BE2C (cell line): ENCODE data around the gene LINS1. TPM values are rescaled to one million over a fixed set of nuclear protein-coding genes. Genes with fewer than 3 reads are reported as not detected.
A peak's percentile ranks its signal among the peaks of the same experiment; 100 is the strongest.

ENCODE experiments used
- DNase-seq: peaks from one replicate; pipeline ENCODE4 v3.0.0-alpha.2; 2020
- H3K27me3 ChIP-seq: fragments of 250-450 bp; sonication (Bioruptor Pico); 2 replicates; pipeline ENCODE4 v1.5.1; 2020; ENCODE audit warnings: mild to moderate bottlenecking
- H3K36me3 ChIP-seq: fragments of 250-450 bp; sonication (Bioruptor Pico); 2 replicates; pipeline ENCODE4 v1.5.1; 2020; ENCODE audit warnings: mild to moderate bottlenecking
- H3K4me1 ChIP-seq: fragments of 250-450 bp; sonication (Bioruptor Pico); 2 replicates; pipeline ENCODE4 v1.5.1; 2020
- H3K4me3 ChIP-seq: 2 replicates; pipeline ENCODE4 v1.5.1; 2011; ENCODE audit warnings: low read depth, low read length
- H3K9me3 ChIP-seq: fragments of 250-450 bp; sonication (Bioruptor Pico); 2 replicates; pipeline ENCODE4 v1.5.1; 2020
- CTCF ChIP-seq: IDR thresholded peaks from 2 replicates; pipeline ENCODE4 v1.5.1; 2012; ENCODE audit warnings: mild to moderate bottlenecking, low read depth, low read length
- polyA plus RNA-seq: library from polyadenylated mRNA; unstranded; fragments of >200 nt; gene quantifications from one replicate; pipeline ENCODE4 v1.2.1, GENCODE V29; 2012; ENCODE audit warnings: low read depth, missing spikeins; ENCODE audit not compliant: insufficient read length, insufficient read depth

The LINS1 gene
- 14.2 TPM for polyA plus RNA-seq

- peak within 1 kb of the TSS; percentile 94 for H3K4me3 ChIP-seq
- no peak for TF ChIP-seq CTCF
- H3K27me3 ChIP-seq = no peaks in the 10 kb centered on the region
- no peaks in the 10 kb centered on the region for H3K36me3 ChIP-seq
- peaks cover 4% of the 10 kb centered on the region; the same call in 1 of the 2 replicates for H3K4me1 ChIP-seq
- peak; percentile 100 for DNase-seq
- H3K9me3 ChIP-seq = no peaks in the 10 kb centered on the region
Measured at GRCh38 chr15:100602064-100602822, at the start of gene LINS1, which contains the start of gene ASB7. Gene LINS1, minus strand, starts transcription at chr15:100602184. Its CDS starts 21,342 bp downstream, at chr15:100580842. Gene ASB7, plus strand, starts transcription at chr15:100602589. Its CDS starts 9,628 bp downstream, at chr15:100612217.

GRCh38 chr15:100651253-100651652 is 49.3 kb upstream of the LINS1 start:
- TF ChIP-seq CTCF = no peak
- Histone ChIP-seq H3K27me3 (no peaks in the 10 kb centered on the region), H3K4me3 (no peak overlapping the region), H3K36me3 (no peaks in the 10 kb centered on the region), H3K4me1 (no peaks in the 10 kb centered on the region), H3K9me3 (no peaks in the 10 kb centered on the region)
- DNase-seq = no peak

- no peaks in the 10 kb centered on the region for H3K9me3 ChIP-seq
- no peak for DNase-seq
- H3K4me3 ChIP-seq = no peak overlapping the region
- H3K36me3 ChIP-seq = no peaks in the 10 kb centered on the region
- no peaks in the 10 kb centered on the region for H3K27me3 ChIP-seq
- no peaks in the 10 kb centered on the region for H3K4me1 ChIP-seq
- peak; percentile 38 for TF ChIP-seq CTCF
Measured at GRCh38 chr15:100650685-100651084, 48.7 kb upstream of the LINS1 start.

- Histone ChIP-seq H3K36me3 (no peaks in the 10 kb centered on the region), H3K27me3 (no peaks in the 10 kb centered on the region), H3K9me3 (no peaks in the 10 kb centered on the region), H3K4me3 (no peak overlapping the region), H3K4me1 (no peaks in the 10 kb centered on the region)
- no peak for TF ChIP-seq CTCF
- DNase-seq = no peak
Measured at GRCh38 chr15:100648951-100649350, 47.0 kb upstream of the LINS1 start.

- H3K36me3 ChIP-seq = no peaks in the 10 kb centered on the region
- H3K4me1 ChIP-seq = no peaks in the 10 kb centered on the region
- no peaks in the 10 kb centered on the region for H3K9me3 ChIP-seq
- DNase-seq = no peak
- no peak overlapping the region for H3K4me3 ChIP-seq
- H3K27me3 ChIP-seq = no peaks in the 10 kb centered on the region
- TF ChIP-seq CTCF = no peak
Measured at GRCh38 chr15:100645671-100646070, 43.7 kb upstream of the LINS1 start.

GRCh38 chr15:100642950-100643338 is 41.0 kb upstream of the LINS1 start:
- no peaks in the 10 kb centered on the region for H3K36me3 ChIP-seq
- no peak for DNase-seq

More at GRCh38 chr15:100642950-100643338, 41.0 kb upstream of the LINS1 start:
- Histone ChIP-seq H3K27me3 (no peaks in the 10 kb centered on the region), H3K4me1 (no peaks in the 10 kb centered on the region), H3K4me3 (no peak overlapping the region), H3K9me3 (no peaks in the 10 kb centered on the region)
- no peak for TF ChIP-seq CTCF
